HG03060 (cell line): ENCODE data around the gene MCFD2.
"Not testable (repeated sequence)": the region's sequence is repeated elsewhere in the genome, so short reads cannot be mapped to it uniquely, and the experiment has no call there.

Source experiments
- ATAC-seq: cut with Tn5 transposase; IDR thresholded peaks from one replicate; pipeline ENCODE4 v1.9.1; 2021; ENCODE audit warnings: low read depth, moderate number of reproducible peaks; ENCODE audit not compliant: unreplicated experiment

Gene MCFD2

GRCh38 chr2:46875962-46876689 lies 39.5 kb downstream of the MCFD2 start:
- not testable (repeated sequence) for ATAC-seq

- ATAC-seq = no peak
Measured at GRCh38 chr2:46875226-46875899, 40.2 kb downstream of the MCFD2 start.

GRCh38 chr2:46874236-46874929 lies 41.2 kb downstream of the MCFD2 start:
- no peak for ATAC-seq

GRCh38 chr2:46873604-46874068 lies 42.0 kb downstream of the MCFD2 start:
- no peak for ATAC-seq

- no peak for ATAC-seq
Measured at GRCh38 chr2:46872902-46873603, 42.6 kb downstream of the MCFD2 start.

GRCh38 chr2:46871976-46872381 lies 43.6 kb downstream of the MCFD2 start:
- ATAC-seq = no peak

- no peak for ATAC-seq
Measured at GRCh38 chr2:46870051-46870839, 45.4 kb downstream of the MCFD2 start.

GRCh38 chr2:46869621-46870020 lies 46.0 kb downstream of the MCFD2 start:
- ATAC-seq = no peak

- no peak for ATAC-seq
Measured at GRCh38 chr2:46866770-46867246, 48.8 kb downstream of the MCFD2 start.

GRCh38 chr2:46865181-46865970 lies 50.2 kb downstream of the MCFD2 start:
- ATAC-seq = no peak

GRCh38 chr2:46863882-46864281 lies 51.7 kb downstream of the MCFD2 start:
- ATAC-seq = no peak

GRCh38 chr2:46862514-46862913 lies 53.1 kb downstream of the MCFD2 start:
- no peak for ATAC-seq

GRCh38 chr2:46861916-46862315 lies 53.7 kb downstream of the MCFD2 start:
- no peak for ATAC-seq

GRCh38 chr2:46859482-46859881 lies 56.1 kb downstream of the MCFD2 start:
- ATAC-seq = no peak

GRCh38 chr2:46858702-46859090 lies 56.9 kb downstream of the MCFD2 start:
- ATAC-seq = no peak

- no peak for ATAC-seq
Measured at GRCh38 chr2:46857871-46858701, 57.5 kb downstream of the MCFD2 start.

- ATAC-seq = no peak
Measured at GRCh38 chr2:46856336-46856735, 59.3 kb downstream of the MCFD2 start.

GRCh38 chr2:46855805-46856204 lies 59.8 kb downstream of the MCFD2 start:
- ATAC-seq = no peak
